Activated gamma-delta T cell treated with Interleukin-2 at 50 U/mL for 16 hours (primary cell): ENCODE results near the gene PHKA2.

Experiments used
- DNase-seq: peaks from one replicate; pipeline ENCODE4 v3.0.0-alpha.2; 2020

Gene PHKA2

GRCh38 chrX:18973527-18974192 lies 10.3 kb downstream of the PHKA2 start:
- DNase-seq = no peak

- DNase-seq = no peak
Observed at GRCh38 chrX:18971506-18971905, 12.4 kb downstream of the PHKA2 start.

GRCh38 chrX:18970465-18970864 lies 13.4 kb downstream of the PHKA2 start:
- DNase-seq = no peak

GRCh38 chrX:18966624-18967023 lies 17.3 kb downstream of the PHKA2 start:
- DNase-seq = no peak

GRCh38 chrX:18964901-18965300 lies 19.0 kb downstream of the PHKA2 start:
- DNase-seq = no peak

GRCh38 chrX:18964026-18964425 lies 19.9 kb downstream of the PHKA2 start:
- DNase-seq = no peak

GRCh38 chrX:18962329-18962728 lies 21.6 kb downstream of the PHKA2 start:
- no peak for DNase-seq

- no peak for DNase-seq
Observed at GRCh38 chrX:18961686-18962085, 22.2 kb downstream of the PHKA2 start.

- no peak for DNase-seq
Observed at GRCh38 chrX:18956303-18957032, 27.4 kb downstream of the PHKA2 start.

- DNase-seq = no peak
Observed at GRCh38 chrX:18955676-18956075, 28.2 kb downstream of the PHKA2 start.

GRCh38 chrX:18951032-18951431 lies 32.9 kb downstream of the PHKA2 start:
- DNase-seq = no peak

- no peak for DNase-seq
Observed at GRCh38 chrX:18949944-18950301, 34.0 kb downstream of the PHKA2 start.

GRCh38 chrX:18949291-18949943 lies 34.5 kb downstream of the PHKA2 start:
- no peak for DNase-seq

- no peak for DNase-seq
Observed at GRCh38 chrX:18946611-18947010, 37.3 kb downstream of the PHKA2 start.

GRCh38 chrX:18946157-18946556 lies 37.8 kb downstream of the PHKA2 start:
- no peak for DNase-seq

- DNase-seq = no peak
Observed at GRCh38 chrX:18945483-18945882, 38.4 kb downstream of the PHKA2 start.

- DNase-seq = no peak
Observed at GRCh38 chrX:18944482-18944881, 39.4 kb downstream of the PHKA2 start.

- no peak for DNase-seq
Observed at GRCh38 chrX:18941896-18942295, 42.0 kb downstream of the PHKA2 start.

- DNase-seq = no peak
Observed at GRCh38 chrX:18938710-18939109, 45.2 kb downstream of the PHKA2 start.

- no peak for DNase-seq
Observed at GRCh38 chrX:18937173-18937572, 46.7 kb downstream of the PHKA2 start.

GRCh38 chrX:18935893-18936292 lies 48.0 kb downstream of the PHKA2 start:
- DNase-seq = no peak

GRCh38 chrX:18934708-18935107 lies 49.2 kb downstream of the PHKA2 start:
- no peak for DNase-seq

GRCh38 chrX:18933617-18934016 lies 50.3 kb downstream of the PHKA2 start:
- no peak for DNase-seq

- no peak for DNase-seq
Observed at GRCh38 chrX:18931972-18932371, 51.9 kb downstream of the PHKA2 start.
